ENCODE results near the gene PLA2G4E.

The PLA2G4E gene

GRCh38 chr15:41955807-41956525, 64.9 kb downstream of the PLA2G4E start:
- DNase-seq (ENCODE audit: low spot score), result no peak

GRCh38 chr15:41955100-41955499, 65.7 kb downstream of the PLA2G4E start:
- no peak for DNase-seq (ENCODE audit: low spot score)

- no peak for DNase-seq (ENCODE audit: low spot score)
These were observed 66.8 kb downstream of the PLA2G4E start for GRCh38 chr15:41954036-41954435.

- DNase-seq (ENCODE audit: low spot score), result no peak
These were observed 68.8 kb downstream of the PLA2G4E start for GRCh38 chr15:41952013-41952563.

- no peak for DNase-seq (ENCODE audit: low spot score)
These were observed 69.3 kb downstream of the PLA2G4E start for GRCh38 chr15:41951571-41951970.

GRCh38 chr15:41950489-41950888, 70.4 kb downstream of the PLA2G4E start:
- no peak for DNase-seq (ENCODE audit: low spot score)

- no peak for DNase-seq (ENCODE audit: low spot score)
These were observed 70.7 kb downstream of the PLA2G4E start for GRCh38 chr15:41950127-41950483.

- no peak for DNase-seq (ENCODE audit: low spot score)
These were observed 71.3 kb downstream of the PLA2G4E start for GRCh38 chr15:41949401-41950126.

- DNase-seq (ENCODE audit: low spot score), result no peak
These were observed 72.4 kb downstream of the PLA2G4E start for GRCh38 chr15:41948490-41948889.

GRCh38 chr15:41946970-41947369, 73.9 kb downstream of the PLA2G4E start:
- DNase-seq (ENCODE audit: low spot score), result no peak

GRCh38 chr15:41945731-41946130, 75.1 kb downstream of the PLA2G4E start:
- no peak for DNase-seq (ENCODE audit: low spot score)

GRCh38 chr15:41945221-41945620, 75.6 kb downstream of the PLA2G4E start:
- no peak for DNase-seq (ENCODE audit: low spot score)

GRCh38 chr15:41944313-41944940, 76.4 kb downstream of the PLA2G4E start:
- no peak for DNase-seq (ENCODE audit: low spot score)

- DNase-seq (ENCODE audit: low spot score), result no peak
These were observed 77.1 kb downstream of the PLA2G4E start for GRCh38 chr15:41943543-41944312.

GRCh38 chr15:41942886-41943285, 78.0 kb downstream of the PLA2G4E start:
- no peak for DNase-seq (ENCODE audit: low spot score)

- no peak for DNase-seq (ENCODE audit: low spot score)
These were observed 79.0 kb downstream of the PLA2G4E start for GRCh38 chr15:41941644-41942415.

- DNase-seq (ENCODE audit: low spot score), result no peak
These were observed 80.4 kb downstream of the PLA2G4E start for GRCh38 chr15:41940441-41940857.

- no peak for DNase-seq (ENCODE audit: low spot score)
These were observed 80.9 kb downstream of the PLA2G4E start for GRCh38 chr15:41939986-41940385.

GRCh38 chr15:41937568-41937923, 83.3 kb downstream of the PLA2G4E start:
- no peak for DNase-seq (ENCODE audit: low spot score)

- no peak for DNase-seq (ENCODE audit: low spot score)
These were observed 83.9 kb downstream of the PLA2G4E start for GRCh38 chr15:41936649-41937567.

Data from HuH-7.5 (cell line).